NCI-H146 treated with DMSO at 0.1 percent for 48 hours (cell line): Measurements from ENCODE around the gene ZNF853.
"Not testable (repeated sequence)": the region's sequence is repeated elsewhere in the genome, so short reads cannot be mapped to it uniquely, and the experiment has no call there.

Experiments
- DNase-seq: peaks from one replicate; lab custom pipeline; 2025; ENCODE audit not compliant: unreplicated experiment; lab: John Stamatoyannopoulos, UW

Gene ZNF853

DNA sequence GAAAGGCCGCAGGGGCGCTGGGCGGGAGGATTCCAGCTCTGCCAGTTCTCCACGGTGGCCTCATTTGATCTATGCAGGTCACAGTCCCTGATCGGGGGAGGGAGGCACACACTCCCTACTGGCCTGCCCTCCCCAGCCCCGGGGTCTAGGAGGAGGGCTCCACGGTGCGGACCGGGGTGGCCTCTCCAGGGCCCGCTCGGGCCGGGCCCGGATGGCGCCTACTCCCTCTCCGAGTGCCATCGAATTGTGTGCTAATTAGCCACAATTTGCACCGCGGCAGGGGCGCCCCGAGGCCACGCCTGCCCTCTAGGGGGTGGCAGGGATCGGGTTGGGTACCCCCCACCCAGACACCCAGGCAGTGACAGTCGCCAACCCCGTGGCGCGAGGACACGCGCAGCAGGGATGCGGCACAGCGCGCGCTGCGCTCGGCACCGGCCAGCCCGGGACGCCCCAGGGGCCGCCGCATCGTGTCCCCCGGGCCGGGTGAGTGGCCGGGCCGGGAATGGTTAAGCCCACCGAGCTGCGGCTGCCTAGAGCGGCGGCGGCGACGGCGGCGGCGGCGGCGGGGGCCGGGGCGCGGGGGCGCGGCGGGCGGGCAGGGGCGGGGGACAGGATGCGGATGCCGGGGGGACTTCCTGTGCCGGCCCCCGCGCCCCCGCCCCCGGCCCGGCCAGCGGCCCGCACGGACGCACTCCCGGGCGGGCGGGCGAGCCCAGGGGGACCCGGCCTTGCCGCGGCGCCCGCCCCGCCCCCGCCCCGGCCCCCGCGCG, at the start of gene ZNF853:
TSS of gene ZNF853 (plus strand) at position 658 of the 770 bp plus-strand sequence. CDS start 565 bp downstream, outside the sequence.
- DNase-seq = no peak

DNA sequence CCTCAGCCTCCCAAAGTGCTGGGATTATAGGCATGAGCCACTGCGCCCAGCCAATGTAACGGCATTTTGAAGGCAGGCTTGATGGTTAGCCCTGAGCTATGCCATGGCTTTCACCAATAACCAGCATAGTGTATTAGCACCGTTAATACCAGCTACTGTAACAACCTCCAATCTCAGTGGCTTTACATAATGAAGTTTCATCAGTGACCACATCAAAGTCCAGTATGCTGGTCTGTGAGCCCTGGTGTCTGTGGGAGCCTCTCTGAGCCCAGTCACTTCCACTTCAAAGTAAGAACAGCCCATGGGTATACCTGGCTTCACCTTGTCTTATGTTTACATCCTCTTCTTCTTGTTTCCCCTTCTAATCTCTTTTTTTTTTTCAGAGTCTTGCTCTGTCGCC, 49.8 kb upstream of the ZNF853 start:
- no peak for DNase-seq

DNA sequence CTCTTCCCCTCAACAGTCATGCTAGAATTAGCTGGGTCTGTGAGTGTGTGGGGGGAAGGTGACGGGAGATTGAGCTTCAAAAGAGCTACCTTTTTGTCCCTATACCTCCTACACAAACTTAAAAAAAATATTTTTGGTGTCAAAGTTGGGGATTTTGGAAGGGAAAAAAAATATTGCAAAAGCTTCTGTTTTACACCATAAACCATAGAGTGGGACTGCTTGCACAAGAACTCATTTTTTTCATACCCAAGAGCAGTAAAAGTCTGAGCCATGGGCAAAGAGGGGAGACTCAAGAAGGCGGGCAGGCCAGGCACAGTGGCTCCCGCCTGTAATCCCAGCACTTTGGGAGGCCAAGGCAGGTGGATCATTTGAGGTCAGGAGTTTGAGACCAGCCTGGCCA, 47.5 kb upstream of the ZNF853 start:
- DNase-seq = no peak

DNA sequence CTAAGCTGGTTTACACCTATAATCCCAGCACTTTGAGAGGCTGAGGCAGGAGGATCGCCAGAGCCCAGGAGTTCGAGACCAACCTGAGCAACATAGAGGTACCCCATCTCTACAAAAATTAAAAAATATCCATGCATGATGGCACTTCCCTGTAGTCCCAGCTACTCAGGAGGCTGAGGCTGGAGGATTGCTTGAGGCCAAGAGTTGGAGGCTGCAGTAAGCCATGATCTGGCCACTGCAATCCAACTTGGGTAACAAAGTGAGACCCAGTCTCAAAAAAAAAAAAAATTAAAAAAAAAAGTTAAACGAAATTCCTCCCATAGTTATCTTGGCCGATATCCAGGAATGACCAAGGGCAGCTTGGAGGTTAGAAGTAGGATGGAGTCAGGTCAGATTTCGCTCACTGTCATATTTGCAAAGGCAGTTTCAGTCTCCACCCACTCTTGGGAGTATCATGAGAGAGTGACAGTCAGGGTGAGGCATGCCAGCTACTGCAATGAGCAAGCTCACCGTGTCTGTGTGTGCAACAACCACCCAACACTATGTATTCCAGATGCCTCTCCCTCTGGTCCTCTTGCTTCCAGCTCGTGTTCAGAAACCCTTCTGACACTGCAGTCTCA, 44.1 kb upstream of the ZNF853 start:
- DNase-seq = no peak

DNA sequence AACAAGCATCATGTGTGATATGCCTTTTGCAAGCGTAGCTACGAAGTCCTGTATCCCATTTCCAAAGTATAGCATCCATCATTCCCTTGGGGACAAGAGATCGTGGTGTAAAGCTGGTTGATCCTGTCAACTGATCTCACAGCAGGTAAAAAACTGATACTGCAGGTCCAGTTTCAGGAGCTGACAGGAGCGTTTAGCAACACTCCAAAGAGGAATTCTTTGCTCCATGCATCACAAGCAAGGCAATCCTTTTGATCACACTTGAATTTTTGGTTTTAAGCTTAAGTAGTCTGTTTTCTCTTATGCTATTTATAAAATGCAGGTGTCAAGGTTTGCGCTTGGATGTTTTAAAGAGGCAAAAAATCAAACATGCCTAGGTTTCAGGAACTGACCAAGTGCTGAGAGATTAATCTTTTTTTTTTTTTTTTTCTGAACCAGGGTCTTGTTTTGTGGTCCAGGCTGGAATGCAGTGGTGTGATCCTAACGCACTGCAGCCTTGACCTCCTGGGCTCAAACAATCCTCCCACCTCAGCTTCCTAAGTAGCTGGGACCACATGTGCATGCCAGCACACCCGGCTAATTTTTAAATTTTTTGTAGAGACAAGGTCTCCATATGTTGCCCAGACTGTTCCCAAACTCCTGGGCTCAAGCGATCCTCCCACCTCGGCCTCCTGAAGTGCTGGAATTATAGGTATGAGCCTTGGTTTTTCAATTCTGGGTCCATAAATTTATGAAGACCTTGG, 40.0 kb upstream of the ZNF853 start:
- DNase-seq = no peak

DNA sequence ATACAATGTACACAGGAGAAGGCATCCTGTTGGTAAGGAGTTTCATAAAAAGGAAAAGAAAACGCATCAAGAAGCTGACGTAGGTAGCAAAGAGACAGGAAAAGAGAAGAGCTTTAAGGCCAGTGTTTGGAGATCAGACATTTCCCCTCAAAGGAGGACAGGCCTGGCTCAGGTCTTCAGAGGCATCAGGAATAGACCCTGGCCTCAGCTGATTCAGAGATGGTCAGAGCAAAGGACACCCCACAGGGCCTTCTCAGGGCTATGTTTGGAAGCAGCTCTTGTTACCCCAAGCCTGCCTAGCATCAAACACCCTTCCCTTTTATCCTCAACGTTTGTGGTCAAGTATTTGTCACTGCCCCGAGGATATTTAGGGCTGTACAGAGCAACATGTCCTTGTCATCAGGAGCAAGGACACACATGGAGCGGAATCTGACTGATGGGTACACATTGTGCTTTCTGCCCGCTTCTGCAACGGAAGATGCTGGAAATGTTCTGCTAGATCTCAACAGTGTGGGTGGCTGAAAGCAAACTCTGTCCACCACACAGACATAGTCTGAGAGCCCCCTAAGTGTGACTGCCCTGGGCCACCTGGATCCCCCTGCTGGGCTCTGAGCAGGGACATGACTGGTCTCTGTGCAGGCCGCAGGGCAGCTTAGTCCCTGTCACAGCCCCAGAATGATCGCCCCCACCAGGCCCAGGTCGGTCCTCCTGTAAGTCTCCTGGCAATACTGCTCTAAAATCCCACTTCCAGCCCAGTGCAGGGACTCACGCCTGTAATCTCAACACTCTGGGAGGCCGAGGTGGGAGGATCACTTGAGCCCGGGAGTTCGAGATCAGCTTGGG, 39.2 kb upstream of the ZNF853 start:
- DNase-seq = no peak

DNA sequence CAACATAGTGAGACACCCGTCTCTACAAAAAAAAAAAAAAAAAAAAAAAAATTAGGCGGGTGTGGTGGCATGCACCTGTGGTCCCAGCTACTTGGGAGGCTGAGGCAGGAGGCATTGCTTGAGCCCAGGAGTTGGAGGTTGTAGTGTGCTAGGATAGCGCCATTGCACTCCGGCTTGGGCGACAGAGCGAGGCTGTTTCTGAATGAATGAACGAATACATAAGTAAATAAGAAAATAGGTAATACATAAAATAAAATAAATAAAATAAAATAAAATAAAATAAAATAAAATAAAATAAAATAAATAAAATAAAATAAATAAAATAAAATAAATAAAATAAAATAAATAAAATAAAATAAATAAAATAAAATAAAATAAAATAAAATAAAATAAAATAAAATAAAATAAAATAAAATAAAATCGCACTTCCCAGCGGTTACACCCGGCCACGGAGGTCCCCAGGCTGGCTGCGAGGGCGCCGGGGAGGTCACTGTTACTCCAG, 38.5 kb upstream of the ZNF853 start:
- DNase-seq = not testable (repeated sequence)

DNA sequence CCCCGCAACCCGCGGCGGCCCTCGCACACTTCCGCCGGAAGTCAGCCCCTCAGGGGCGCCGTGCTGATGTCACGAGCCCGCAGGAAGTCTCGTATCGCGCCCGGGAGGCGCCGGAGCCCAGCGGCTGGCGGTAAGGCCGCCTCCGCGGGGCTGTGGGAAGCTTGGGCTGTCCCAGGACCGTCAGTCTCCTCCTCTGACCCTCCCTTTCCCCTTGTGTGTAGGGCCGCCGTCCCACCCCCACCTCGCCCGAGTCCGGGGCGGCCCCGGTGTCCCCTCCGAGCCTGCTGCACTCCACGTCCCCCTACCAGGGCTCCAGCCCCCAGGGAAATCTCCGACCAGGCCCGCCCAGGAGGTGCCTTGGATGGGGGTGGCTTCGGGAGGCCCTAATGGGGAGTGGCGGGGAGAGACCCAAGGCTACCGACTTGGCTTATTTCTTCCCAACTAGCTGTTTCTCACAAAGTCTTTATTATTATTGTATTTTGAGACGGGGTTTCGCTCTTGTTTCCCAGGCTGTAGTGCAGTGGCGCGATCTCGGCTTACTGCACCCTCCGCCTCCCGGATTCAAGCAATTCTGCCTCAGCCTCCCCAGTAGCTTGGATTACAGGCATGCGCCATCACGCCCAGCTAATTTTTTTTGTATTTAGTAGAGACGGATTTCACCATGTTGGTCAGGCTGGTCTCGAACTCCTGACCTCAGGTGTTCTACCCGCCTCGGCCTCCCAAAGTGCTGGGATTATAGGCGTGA, 37.9 kb upstream of the ZNF853 start, which contains the start of gene ZDHHC4:
TSS of gene ZDHHC4 (plus strand) at position 86 of the 745 bp plus-strand sequence. CDS start 3,108 bp downstream, outside the sequence.
- DNase-seq = peak; percentile 64

DNA sequence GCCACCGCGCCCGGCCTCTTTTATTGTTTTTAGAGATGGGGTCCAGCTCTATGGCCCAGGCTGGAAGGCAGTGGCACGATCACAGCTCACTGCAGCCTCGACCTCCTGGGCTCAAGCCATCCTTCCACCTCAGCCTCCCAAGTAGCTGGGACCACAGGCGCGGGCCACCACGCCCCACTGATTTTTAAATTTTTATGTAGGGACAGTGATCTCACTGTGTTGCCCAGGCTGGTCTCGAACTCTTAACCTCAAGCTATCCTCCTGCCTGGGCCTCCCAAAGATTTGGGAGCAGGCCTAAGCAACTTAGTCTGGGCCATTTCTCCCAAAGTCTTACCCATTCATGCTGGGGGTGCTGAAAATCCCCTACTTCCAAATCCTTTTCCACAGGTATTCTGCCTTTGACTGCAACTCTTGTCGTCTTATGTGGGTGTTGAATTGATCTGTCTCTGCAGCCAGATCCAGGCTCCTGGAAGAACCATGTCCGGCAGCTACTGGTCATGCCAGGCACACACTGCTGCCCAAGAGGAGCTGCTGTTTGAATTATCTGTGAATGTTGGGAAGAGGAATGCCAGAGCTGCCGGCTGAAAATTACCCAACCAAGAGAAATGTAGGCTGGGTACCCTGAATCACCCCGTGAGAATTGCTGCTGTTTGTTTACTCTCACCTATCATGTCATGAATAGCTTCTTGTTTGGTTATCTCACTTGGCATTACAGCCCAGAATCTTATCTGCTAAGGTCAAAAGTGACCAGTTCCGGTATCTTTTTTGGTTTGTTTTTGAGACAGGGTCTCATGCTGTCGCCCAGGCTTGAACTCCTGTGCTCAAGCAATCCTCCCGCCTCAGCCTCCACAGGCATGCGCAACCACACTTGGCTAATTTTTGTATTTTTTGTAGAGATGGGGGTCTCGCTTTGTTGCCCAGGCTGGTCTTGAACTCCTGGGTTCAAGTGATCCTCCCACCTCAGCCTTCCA, 37.0 kb upstream of the ZNF853 start:
- DNase-seq = no peak

DNA sequence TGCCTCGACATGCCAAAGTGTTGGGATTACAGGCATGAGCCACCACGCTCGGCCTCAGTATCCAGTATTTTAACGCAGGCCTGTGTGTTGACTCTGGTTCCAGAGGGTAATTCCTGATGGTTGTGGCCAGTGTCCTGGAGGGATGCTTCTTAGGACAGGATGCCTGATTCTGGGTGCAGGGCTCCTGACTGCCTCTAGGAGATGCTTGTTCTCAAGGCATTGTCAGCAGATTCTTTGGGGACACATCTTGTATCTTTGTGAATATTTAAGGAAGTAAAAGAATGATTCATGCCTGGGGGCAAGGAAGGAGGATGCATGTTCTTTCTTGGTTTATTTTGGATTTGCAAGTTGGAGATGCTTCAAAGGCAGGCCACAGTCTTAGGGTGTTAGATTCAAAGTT, 36.0 kb upstream of the ZNF853 start:
- no peak for DNase-seq

DNA sequence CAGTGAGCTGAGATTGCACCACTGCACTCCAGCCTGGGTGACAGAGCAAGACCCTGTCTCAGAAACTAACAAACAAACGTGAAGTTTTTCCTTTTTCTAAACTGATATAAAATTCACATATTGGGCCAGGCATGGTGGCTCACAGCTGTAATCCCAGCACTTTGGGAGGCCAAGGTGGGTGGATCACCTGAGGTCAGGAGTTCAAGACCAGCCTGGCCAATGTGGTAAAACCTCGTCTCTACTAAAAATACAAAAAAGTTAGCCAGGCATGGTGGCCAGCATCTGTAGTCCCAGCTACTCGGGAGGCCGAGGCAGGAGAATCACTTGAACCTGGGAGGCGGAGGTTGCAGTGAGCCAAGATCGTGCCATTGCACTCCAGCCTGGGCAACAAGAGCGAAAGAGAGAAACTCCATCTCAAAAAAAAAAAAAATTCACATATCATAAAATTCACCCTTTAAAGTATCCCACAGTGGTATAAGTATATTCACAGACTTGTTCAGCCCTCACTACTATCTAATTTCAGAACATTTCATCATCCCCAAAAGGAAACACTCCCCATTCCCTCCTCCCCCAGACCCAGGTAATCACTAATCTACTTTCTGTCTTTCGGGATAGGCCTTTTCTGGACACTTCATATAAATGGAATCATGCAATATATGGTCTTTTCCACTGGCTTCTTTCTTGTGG, 29.5 kb upstream of the ZNF853 start:
- DNase-seq = not testable (repeated sequence)

DNA sequence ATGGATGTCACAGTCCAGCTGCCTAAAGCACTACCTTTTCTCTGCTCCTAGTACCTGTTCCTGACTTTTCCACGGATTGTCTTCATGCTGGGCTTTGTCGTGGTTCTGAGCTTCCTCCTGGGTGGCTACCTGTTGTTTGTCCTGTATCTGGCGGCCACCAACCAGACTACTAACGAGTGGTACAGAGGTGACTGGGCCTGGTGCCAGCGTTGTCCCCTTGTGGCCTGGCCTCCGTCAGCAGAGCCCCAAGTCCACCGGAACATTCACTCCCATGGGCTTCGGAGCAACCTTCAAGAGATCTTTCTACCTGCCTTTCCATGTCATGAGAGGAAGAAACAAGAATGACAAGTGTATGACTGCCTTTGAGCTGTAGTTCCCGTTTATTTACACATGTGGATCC, 26.8 kb upstream of the ZNF853 start:
- DNase-seq = no peak

DNA sequence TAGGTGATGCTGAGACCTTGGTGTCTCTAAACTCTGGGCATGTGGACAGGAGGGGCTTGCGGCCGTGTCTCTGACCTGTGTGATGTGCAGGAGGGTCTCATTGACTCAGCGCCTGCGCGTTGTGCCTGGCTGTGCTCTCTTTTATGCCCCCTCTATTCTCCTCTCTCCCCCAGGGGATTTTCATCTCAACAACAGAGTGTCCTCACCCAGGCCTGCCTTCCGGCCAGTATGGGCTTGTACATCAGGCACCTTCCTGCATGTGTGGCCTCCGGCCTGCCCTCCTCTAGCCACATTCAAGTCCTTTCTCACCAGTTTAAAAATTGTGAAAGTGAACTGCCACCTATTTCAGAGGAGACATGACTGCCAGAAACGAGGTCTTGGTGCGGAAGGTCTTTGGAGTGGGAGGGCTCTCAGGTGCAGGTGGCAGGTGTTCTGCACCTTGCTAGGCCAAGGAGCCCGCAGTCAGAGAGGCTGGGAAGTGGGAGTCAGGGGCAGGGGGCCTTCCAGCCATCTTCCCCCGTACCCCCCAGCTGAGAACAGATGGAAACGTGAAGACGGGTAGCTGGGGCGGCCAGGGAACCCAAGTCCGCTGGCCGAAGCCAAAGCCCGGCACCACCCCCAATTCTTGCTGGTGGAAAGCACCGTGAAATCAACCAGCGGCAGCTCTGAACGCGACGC, 26.1 kb upstream of the ZNF853 start:
- DNase-seq = no peak

DNA sequence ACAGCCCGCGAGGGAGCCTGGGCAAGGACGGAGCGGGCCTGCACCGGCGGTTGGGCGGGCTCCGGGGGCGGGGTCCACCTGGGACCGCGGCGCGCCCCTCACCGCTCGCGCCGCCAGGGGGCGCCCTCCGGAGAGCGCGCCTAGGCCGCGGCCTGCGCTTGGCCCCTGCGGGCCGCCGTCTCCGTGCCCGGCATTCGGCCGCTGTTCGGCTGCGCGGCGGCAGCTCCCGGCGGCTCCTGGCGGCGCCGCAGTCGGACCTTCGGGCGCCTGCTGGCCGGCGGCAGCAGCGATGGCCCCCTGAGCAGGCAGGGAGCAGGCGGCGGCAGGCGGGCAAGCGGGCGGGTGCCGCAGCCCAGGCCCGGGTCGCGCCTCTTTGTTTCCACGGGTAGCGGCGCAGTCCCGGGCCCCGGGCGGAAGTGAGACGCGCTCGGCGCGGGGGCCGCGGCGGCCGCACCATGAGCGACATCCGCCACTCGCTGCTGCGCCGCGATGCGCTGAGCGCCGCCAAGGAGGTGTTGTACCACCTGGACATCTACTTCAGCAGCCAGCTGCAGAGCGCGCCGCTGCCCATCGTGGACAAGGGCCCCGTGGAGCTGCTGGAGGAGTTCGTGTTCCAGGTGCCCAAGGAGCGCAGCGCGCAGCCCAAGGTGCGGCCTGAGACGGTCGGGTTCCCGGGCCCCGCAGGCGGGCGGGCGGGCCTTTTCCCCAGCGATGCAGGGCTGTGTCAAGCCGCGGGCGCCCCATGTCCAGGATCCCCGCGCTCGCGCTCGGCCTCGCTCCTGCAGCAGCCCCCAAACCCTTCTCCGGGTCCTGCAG, 25.4 kb upstream of the ZNF853 start, which contains the start of gene INTS15:
TSS of gene INTS15 (plus strand) at position 193 of the 816 bp plus-strand sequence. CDS start at position 456, 263 bp downstream.
- DNase-seq = peak; percentile 28

DNA sequence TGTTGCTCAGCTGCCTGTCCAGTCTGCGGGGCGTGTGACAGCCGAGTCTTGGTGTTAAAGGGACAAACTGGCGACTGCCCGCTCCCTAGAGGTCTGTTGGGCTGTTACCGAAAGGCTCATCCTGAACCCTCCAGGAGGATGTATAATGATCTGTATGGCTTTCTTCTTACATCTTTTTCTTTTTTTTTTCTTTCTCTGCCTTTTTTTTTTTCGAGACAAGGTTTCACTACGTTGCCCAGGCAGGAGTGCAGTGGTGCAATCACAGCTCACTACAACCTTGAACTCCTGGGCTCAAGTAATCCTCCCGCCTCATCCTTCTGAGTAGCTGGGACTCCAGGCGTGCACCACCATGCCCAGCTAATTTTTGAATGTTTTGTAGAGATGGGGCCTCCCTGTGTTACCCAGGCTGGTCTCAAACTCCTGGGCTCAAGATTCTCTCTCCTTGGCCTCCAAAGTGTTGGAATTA, 24.7 kb upstream of the ZNF853 start:
- no peak for DNase-seq

DNA sequence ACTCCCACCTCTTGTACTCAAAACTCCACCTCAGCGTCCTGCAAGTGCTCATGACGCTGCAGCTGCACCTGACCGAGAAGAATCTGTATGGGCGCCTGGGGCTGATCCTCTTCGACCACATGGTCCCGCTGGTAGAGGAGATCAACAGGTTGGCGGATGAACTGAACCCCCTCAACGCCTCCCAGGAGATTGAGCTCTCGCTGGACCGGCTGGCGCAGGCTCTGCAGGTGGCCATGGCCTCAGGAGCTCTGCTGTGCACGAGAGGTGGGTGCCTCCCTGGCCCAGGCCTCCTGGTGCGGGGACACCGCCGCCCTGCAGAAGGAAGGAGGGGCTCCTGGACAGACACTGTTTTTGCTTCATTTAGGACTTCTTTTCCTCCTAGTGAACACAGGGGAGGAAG, 15.3 kb upstream of the ZNF853 start:
- no peak for DNase-seq

DNA sequence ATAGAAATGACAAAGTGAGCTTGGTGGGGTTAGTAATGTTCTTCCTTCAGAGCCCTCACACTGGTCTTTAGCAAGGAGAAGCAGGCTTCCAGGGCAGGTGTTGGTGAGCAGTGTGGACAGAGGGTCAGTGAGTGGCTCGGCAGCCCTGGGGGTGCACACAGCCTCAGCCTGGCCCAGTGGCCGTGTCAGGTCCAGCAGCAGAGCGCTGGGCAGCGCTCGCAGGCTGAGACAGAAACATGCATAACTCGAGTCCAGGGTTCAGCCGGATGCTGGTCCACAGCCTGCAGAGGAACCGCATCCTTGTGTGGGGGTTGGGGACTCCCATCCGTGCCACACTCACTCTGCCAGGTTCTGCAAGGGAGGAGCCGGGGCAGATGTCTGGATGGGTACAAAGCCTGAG, 11.0 kb upstream of the ZNF853 start:
- no peak for DNase-seq
